ENCODE measurements around the gene PLEKHG1.

The PLEKHG1 gene

DNA sequence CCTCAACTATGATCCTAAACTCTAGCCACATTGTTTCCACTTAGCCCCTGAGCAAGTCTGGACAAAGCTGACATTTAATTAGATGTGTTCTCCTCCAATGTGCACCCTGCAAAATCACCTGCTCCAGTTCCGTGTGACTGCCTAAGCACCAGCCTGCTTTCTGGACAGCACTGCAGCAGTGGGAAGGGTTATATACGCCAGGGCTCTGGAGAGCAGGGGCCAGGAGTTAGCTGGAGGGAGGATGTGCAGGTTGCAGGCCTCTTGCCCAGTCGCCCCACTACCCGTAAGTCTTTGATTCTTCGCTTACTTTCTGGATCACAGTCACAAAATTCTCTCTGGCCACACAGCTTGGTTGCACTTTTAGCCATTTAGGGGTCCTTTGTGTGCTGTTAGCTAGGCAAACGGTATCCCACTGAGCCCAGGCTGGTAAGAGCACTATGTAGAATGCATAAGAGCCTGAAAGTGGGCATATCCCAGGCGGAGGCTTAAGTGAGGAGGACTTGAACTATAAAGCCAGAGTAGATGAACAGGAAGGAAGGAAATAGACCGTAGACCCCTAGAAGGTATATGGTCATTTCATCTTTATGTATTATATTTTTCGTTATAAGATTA lies 10.7 kb upstream of the PLEKHG1 start:
- DNase-seq (ENCODE audit: low read depth) = no peak
- TF ChIP-seq, protein P1, sequence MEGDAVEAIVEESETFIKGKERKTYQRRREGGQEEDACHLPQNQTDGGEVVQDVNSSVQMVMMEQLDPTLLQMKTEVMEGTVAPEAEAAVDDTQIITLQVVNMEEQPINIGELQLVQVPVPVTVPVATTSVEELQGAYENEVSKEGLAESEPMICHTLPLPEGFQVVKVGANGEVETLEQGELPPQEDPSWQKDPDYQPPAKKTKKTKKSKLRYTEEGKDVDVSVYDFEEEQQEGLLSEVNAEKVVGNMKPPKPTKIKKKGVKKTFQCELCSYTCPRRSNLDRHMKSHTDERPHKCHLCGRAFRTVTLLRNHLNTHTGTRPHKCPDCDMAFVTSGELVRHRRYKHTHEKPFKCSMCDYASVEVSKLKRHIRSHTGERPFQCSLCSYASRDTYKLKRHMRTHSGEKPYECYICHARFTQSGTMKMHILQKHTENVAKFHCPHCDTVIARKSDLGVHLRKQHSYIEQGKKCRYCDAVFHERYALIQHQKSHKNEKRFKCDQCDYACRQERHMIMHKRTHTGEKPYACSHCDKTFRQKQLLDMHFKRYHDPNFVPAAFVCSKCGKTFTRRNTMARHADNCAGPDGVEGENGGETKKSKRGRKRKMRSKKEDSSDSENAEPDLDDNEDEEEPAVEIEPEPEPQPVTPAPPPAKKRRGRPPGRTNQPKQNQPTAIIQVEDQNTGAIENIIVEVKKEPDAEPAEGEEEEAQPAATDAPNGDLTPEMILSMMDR (conservative IDR thresholded peaks at IDR 0.05; ENCODE audit: low read depth, low read length) = no peak
- no peak overlapping the region for H3K4me3 ChIP-seq (ENCODE audit: low read length)

DNA sequence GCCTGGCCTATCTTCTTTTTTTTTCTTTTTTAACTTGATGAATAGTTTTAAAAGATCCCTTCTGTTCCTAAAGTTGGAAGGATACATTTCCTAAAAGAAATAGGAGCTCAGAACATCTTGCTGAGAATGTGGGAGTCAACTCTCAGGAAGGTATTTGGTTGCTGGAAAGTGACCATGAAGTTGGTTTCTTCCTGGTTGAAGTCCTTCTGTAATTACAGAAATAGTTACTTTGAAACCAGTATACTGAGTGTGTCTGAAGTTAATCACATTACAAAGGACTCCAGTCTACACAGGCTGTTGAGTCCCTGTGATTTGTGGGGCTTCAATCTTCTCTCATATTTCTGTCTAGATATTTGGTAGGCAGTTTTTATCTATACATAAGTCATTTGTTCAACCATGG lies 9.8 kb upstream of the PLEKHG1 start:
- TF ChIP-seq, protein P1 (conservative IDR thresholded peaks at IDR 0.05; ENCODE audit: low read depth, low read length) = no peak
- no peak for DNase-seq (ENCODE audit: low read depth)
- H3K4me3 ChIP-seq (ENCODE audit: low read length) = no peak overlapping the region

DNA sequence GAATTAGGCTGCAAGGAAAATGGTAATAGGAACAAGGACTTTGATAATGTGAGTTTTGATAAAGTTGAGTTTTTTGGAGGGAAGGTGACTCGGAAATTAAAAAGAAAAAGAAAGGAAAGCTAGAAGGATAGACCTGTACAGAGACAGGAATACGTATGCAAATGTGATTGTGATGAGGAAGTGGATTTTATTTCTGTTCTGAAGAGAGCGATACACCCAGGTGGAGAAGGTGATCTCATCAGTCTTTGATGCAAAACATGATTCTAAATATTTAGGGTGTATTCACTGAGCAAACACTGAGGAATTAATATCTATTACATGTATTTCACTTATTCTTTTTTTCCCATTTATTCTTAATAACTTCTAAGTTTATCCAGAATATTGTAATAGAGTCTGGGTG lies 9.2 kb upstream of the PLEKHG1 start:
- DNase-seq (ENCODE audit: low read depth) = no peak
- TF ChIP-seq, protein P1 (conservative IDR thresholded peaks at IDR 0.05; ENCODE audit: low read depth, low read length) = no peak
- H3K4me3 ChIP-seq (ENCODE audit: low read length) = no peak overlapping the region

DNA sequence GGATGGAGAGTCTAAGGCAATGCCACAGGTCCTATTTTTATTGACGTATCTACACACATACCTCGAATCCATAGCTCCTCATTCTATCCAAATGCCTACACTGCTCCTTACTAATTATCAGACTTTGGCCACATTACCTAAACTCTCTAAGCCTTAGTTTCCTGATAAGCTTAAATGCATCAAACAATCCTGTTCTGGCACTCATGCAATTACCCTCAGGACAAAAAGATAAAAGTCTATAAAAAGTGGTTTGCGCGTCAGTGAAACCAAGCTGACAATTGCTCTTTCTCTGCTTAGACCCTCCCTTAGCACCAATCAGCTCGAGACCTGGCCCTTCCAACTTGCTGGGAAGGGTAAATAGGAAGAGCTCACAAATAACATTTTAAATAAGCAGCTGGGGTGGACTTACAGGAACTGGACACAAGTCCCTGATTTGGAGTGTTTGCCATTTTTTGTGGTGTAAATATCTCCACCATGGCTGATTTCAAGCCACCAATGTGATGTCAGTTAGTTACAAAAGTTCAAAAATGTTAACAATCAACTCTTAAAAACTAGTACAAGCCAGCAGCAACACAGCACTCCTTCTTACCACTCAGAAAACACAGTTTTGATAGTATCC lies 7.2 kb upstream of the PLEKHG1 start:
- DNase-seq (ENCODE audit: low read depth) = no peak
- no peak overlapping the region for H3K4me3 ChIP-seq (ENCODE audit: low read length)
- TF ChIP-seq, protein P1 (conservative IDR thresholded peaks at IDR 0.05; ENCODE audit: low read depth, low read length) = no peak

DNA sequence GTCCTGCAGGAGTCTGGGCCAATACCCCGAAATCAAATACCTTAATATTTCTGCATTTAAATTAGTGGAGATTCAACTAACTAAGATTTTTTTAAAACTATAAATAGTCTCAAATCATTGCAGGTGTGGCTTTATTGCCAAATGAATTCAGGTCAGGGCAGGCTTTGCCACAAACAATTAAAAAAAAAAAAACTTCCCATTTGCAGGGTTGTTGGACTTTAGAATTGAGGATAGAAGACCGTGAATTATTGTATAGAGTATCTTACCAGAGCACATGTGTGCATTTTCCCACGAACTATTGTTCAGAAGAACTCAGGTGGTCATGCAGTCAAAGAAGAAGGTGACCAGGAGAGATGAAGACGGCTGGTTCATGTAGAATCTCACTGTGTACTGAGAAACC lies 6.6 kb upstream of the PLEKHG1 start:
- TF ChIP-seq, protein P1 (conservative IDR thresholded peaks at IDR 0.05; ENCODE audit: low read depth, low read length) = no peak

DNA sequence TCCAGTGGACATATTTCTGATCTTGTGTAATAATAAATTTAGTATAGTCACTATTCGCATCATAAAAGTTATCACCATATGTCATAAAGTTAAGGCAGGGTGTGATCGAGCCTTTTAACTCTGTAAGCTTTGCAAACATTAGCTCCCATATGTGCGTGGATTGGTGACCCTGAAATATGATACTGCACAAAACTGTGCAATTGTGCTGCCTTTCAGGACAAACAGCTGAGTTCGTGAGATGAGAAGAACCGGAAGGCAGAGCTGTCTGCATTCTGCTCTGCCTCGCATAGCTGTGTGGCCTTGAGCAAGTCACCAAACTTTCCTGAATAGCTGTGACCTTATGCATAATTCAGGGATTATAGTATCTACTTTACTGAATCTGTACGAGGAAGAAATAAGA lies 3.2 kb upstream of the PLEKHG1 start:
- TF ChIP-seq, protein P1 (conservative IDR thresholded peaks at IDR 0.05; ENCODE audit: low read depth, low read length) = no peak
- no peak for DNase-seq (ENCODE audit: low read depth)
- H3K4me3 ChIP-seq (ENCODE audit: low read length) = no peak overlapping the region

More for the DNA sequence above, 6.6 kb upstream of the PLEKHG1 start:
- H3K4me3 ChIP-seq (ENCODE audit: low read length) = no peak overlapping the region
- no peak for DNase-seq (ENCODE audit: low read depth)

DNA sequence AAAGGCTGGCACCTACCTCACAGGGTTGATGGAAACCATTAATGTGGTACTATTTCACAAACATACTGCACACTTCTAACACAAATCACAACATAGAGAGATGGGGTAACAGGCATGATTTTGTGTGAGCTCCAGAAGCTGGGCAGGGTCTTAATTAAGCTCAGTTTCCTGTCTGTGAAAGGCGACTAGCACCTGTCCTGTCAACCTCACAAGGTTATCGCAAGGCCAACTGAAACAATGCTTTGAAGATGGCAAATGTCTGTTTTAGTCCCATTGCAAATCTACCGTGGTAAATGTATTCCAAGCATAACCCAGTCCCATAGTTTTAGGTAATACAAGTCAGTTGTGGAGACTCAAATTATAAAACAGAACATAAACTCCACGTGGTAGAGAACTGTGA lies 1.3 kb upstream of the PLEKHG1 start:
- no peak overlapping the region for H3K4me3 ChIP-seq (ENCODE audit: low read length)
- DNase-seq (ENCODE audit: low read depth) = no peak
- TF ChIP-seq, protein P1 (conservative IDR thresholded peaks at IDR 0.05; ENCODE audit: low read depth, low read length) = no peak

All from retinal pigment epithelial cell (primary cell).